OCI-M1 (cell line): ENCODE measurements around the gene TK1.

Source experiments
- DNase-seq: peaks from one replicate; lab custom pipeline; 2025; lab: John Stamatoyannopoulos, UW

TK1 gene

DNA sequence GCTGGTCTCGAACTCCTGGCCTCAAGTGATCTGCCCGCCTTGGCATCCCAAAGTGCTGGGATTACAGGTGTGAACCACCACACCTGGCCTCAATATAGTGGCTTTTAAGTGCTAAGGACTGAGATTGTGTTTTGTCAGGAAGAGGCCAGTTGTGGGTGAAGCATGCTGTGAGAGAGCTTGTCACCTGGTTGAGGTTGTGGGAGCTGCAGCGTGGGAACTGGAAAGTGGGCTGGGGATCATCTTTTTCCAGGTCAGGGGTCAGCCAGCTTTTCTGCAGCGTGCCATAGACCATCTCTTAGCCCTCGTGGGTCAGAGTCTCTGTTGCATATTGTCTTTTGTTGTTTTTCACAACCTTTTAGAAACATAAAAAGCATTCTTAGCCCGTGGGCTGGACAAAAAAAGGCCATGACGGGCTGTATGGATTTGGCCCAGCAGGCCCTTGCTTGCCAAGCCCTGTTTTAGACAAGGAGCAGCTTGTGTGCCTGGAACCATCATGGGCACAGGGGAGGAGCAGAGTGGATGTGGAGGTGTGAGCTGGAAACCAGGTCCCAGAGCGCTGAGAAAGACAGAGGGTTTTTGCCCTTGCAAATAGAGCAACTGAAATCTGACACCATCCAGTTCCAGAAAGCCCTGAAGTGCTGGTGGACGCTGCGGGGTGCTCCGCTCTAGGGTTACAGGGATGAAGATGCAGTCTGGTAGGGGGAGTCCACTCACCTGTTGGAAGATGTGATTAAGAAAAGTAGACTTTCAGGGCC lies 32.7 kb upstream of the TK1 start:
- no peak for DNase-seq

DNA sequence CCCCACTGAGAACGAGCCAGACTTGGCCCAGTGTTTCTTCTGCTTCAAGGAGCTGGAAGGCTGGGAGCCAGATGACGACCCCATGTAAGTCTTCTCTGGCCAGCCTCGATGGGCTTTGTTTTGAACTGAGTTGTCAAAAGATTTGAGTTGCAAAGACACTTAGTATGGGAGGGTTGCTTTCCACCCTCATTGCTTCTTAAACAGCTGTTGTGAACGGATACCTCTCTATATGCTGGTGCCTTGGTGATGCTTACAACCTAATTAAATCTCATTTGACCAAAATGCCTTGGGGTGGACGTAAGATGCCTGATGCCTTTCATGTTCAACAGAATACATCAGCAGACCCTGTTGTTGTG lies 27.8 kb upstream of the TK1 start:
- DNase-seq: no peak

DNA sequence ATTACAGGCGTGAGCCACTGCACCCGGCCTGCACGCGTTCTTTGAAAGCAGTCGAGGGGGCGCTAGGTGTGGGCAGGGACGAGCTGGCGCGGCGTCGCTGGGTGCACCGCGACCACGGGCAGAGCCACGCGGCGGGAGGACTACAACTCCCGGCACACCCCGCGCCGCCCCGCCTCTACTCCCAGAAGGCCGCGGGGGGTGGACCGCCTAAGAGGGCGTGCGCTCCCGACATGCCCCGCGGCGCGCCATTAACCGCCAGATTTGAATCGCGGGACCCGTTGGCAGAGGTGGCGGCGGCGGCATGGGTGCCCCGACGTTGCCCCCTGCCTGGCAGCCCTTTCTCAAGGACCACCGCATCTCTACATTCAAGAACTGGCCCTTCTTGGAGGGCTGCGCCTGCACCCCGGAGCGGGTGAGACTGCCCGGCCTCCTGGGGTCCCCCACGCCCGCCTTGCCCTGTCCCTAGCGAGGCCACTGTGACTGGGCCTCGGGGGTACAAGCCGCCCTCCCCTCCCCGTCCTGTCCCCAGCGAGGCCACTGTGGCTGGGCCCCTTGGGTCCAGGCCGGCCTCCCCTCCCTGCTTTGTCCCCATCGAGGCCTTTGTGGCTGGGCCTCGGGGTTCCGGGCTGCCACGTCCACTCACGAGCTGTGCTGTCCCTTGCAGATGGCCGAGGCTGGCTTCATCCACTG lies 27.3 kb upstream of the TK1 start, which contains the start of gene BIRC5:
Gene BIRC5 (plus strand): TSS at position 238 of the 690 bp plus-strand sequence. CDS start 64 bp downstream, at position 302.
- peak; percentile 92 for DNase-seq

DNA sequence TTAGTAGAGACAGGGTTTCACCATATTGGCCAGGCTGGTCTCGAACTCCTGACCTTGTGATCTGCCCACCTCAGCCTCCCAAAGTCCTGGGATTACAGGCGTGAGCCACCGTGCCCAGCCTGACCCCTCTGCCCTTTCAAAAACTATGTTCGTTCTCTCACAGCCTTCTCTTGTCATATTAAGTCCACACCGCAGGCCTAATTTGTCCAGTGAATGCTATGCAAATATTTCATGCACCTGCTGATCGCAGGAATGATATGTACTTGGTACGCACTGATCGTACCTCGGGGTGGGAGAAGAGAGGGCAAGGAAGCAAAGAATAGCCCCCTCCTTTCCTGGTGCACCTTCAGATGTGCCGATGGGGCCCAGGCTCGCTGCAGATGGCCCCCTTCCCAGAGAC lies 24.2 kb upstream of the TK1 start:
- DNase-seq: no peak

DNA sequence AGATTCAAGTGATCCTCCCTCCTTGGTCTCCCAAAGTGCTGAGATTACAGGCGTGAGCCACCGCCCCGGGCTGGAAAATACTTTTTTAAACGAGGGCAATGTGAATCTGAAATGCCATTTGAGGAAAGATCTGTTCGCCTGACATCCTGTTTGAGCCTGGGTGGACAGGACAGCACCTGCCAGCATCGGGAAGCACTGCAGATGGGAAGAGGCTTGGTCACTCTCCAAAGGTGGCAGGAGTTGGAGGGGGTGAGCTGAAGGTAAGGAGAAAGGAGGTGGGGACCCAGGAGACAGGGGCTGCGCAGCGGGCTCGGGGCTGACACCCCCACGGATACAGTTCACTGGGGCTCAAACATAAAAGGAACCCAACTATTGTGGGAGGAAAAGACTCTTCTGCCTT lies 23.3 kb upstream of the TK1 start:
- no peak for DNase-seq

DNA sequence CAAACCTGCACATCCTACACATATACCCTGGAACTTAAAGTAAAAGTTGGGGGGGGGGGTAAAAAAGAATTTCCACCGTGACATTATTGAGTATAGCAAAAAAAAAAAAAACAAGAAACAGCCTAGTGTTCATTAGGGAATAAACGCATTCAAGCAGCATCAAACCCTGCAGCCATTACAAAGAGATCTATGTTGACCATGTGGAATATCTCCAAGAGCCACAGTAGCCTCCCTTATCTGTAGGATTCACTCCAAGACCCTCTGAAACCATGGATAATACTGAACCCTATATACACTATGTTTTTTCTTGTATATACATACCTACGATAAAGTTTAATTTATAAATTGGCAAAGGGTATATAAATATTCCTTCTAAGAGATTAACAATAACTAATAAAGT lies 21.6 kb upstream of the TK1 start:
- no peak for DNase-seq

GRCh38 chr17:78206298-78206697 lies 19.4 kb upstream of the TK1 start:
- DNase-seq: no peak

GRCh38 chr17:78205124-78205775 lies 18.4 kb upstream of the TK1 start:
- DNase-seq: no peak

GRCh38 chr17:78204387-78205123 lies 17.7 kb upstream of the TK1 start:
- DNase-seq: no peak

DNA sequence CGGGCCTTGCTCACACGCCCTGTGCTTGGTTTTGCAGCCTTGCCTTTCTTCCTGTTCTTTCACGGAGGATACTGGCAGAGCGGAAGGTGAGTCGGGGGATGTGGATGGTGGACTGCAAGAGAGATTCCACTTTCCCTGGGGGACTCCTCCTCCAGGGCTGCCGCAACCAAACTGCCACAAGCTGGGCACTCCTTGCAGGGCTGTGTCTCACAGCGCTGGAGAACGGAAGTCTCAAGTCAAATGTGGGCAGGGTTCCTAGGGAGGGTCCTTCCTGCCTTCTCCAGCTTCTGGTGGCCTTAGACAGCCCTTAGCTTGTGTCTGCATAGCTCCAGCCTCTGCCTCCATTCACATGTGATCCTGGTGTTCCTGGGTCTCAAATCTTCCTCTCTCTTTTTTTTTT lies 15.8 kb upstream of the TK1 start:
- DNase-seq: no peak

DNA sequence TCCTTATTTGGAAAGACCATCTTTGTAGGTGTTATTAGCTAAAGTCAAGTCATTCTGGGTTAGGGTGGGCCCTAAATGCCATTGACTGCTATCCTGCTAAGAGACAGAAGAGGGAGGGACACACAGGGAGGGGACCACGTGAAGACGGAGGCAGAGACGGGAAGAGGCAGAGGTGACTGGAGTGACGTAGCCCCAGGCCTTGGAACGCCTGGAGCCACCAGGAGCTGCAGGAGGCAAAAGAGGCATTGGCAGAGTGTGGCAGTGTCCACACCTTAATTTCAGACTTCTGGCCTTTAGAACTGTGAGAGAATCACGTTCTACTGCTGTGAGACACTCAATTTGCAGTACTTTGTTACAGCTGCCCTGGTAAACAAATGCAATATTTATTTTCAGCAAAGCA lies 13.6 kb upstream of the TK1 start:
- DNase-seq: no peak

DNA sequence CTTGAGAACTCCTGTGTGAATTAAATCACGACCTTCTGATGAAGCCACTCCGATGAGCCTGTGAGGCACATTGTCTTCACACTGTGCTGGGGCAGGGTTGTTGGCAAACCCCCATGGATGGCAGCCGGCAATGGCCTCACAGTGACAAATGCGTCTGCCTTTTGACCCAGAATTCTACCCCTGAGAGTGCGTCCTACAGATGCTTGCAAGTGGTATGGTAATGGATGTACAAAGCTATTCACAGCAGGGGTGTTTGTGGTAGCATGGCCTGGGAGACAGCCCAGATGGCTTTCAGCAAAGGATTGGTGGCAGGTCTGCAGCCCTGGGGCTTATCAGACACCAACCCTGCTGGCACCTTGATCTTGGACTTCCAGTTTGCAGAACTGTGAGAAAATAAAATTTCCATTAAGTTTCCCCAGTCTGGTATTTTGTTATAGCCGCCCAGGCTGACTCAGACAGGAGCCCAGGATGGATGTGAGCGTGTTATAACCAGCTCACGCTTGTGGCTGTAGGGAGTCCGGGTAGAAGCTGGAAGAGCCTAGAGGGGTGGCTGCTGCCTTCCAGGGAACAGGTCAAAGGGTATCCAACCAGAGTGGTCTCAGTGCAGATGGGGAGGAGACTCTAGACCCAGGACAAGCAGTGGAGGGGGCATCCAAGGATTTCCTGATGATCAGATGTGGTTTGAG lies 10.4 kb upstream of the TK1 start:
- DNase-seq: no peak

DNA sequence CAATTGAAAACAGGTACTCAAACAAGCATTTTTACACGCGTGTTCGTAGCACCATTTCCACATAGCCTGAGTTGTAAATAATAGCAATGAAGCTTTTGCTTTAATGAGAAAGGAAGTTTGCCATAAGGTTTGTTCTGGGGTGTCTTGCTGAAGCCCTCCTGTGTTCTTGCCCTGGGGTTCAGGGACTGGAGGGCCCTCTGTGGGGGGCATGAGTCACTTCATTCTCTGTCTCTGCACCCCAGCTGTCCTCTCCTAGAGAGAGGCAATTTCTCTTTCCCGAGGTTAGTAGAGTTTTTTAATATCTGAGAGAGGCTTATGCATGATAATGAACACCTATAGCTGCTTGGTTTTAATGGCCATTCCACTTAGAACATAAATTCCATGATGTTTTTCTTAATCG lies 9.9 kb upstream of the TK1 start:
- no peak for DNase-seq

DNA sequence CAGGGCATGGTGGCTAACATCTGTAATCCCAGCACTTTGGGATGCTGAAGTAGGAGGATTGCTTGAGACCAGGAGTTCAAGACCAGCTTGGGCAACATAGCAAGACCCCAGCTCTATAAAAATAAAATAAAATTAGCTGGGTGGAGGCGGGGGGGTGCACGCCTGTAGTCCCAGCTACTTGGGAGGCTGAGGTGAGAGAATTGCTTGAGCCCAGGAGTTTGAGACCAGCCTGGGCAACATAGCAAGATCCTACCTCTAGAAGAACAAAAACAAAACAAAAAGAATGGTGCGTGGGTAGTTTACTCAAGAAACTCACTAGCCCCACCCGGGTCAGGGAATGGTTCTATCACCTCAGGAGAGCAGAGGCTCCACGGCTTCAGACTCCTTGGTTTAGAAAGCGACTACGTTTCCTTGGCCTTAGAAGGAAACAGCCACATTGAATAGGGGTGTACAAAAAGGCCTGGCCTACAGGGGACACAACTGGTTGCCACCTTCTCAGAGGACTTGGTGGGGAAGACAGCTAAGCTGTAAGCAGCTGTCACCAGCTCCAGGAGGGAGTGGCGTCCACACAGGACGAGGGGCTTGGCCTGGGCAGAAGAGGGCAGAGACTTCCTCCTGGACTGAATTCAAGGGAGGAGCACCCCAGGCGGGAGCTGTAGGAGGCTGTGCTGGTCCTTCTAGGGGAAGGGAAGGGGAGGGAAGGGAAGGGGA lies 716 bp downstream of the TK1 start:
- peak; percentile 71 for DNase-seq

DNA sequence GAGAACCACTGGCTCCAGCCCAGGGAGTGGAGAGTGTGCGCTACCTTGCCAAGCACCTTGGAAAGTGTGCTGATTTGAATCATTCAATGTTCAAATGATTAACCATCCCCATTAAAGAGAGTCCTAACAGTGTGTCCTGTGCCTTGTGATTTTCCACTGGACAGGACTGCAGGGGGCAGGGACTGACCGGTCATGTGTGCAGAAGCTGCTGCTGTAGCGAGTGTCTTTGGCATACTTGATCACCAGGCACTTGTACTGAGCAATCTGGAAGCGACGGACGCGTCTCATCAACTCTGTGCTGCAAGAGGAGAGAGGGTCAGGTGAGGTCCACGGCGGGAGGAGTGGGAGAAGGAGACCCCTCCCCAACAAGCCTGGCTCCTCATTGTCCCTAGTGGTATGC lies 2.0 kb downstream of the TK1 start:
- no peak for DNase-seq

- no peak for DNase-seq
Observed at GRCh38 chr17:78184351-78184750, 2.5 kb downstream of the TK1 start.

DNA sequence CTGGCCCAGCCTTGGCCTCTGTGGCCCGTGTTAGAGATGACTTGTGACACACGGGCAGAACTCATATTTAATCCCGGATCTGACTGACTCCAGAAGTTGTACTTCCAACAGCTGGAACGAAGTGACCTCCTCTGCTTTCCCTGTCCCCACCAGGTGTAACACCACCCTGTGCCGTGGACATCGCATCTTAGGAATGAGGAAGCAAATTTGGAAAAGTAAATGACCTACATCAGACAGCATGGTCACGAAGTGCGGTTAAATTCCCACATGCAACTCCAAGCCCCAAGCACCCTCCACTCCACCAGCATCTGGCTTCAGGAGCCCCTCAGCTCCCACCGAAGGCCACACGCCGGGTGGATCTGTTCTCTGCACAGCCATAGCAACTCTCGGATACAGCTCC lies 2.9 kb downstream of the TK1 start:
- DNase-seq: no peak

GRCh38 chr17:78182504-78182903 lies 4.3 kb downstream of the TK1 start:
- no peak for DNase-seq

DNA sequence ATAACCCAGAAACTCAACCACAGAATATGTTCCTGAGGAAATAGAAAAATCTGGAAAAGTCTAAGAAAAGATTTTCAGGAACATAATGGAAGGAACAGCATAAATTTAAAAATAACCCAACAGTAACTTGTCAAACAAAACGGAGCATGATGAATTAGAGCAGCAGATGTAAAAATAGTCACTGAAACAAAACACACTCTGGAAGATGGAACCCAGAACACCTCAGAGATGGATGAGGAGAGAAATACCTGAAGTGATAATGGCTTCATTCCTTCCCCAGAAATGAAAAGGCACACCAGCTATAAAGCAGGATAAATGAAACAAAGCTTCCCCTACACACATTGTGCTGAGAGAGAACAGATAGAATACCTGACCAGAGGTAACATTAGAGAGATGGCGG lies 6.3 kb downstream of the TK1 start:
- no peak for DNase-seq

- no peak for DNase-seq
Observed at GRCh38 chr17:78180083-78180482, 6.8 kb downstream of the TK1 start.

DNA sequence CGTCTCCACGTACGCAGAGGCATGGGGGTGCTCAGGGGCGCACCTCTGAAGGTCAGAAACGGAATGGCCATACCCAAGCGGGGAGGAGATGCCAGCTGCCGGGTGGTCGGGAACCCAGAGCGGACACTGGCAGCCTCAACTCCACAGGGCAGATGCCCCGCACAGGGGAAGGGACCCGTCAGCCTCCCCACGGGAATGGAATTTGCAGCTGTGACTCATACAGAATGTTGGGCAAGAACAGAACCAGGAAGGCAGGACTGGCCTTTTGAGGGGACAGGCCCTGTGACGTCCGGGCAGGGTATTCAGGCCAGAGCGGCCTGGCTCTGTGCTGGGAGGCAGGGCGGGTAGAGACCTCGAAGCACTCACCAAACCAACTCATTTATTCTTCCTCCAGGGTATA lies 7.5 kb downstream of the TK1 start:
- DNase-seq: no peak
